CD14-positive monocyte (primary cell): ENCODE measurements around the gene TJP1. TPM values are rescaled to one million over a fixed set of nuclear protein-coding genes. Genes with fewer than 3 reads are reported as not detected.

ENCODE experiments used
- DNase-seq, 3 donors: peaks; one replicate each; pipeline ENCODE4 v3.0.0-alpha.2; 2011 to 2022
- H2AFZ ChIP-seq: 2 replicates; pipeline ENCODE4 v1.6.0; 2012; ENCODE audit warnings: mild to moderate bottlenecking, low read depth, low read length, inconsistent platforms; ENCODE audit not compliant: insufficient read depth, poor library complexity, severe bottlenecking
- H3K27ac ChIP-seq, 2 donors: 1 replicate in 1 of 2; 2 replicates in 1 of 2; pipeline ENCODE4 v1.5.1; 2012 to 2013; ENCODE audit warnings: low read length in 2 of 2, control low read depth in 1 of 2, inconsistent platforms in 1 of 2, low read depth in 1 of 2, mild to moderate bottlenecking in 1 of 2
- H3K27me3 ChIP-seq, 2 donors: one replicate each; pipeline versions ENCODE4 v1.6.0 to v1.6.1; 2011 to 2013; ENCODE audit warnings: low read length in 2 of 2; ENCODE audit not compliant: control insufficient read depth in 2 of 2, insufficient read depth in 2 of 2
- H3K36me3 ChIP-seq, 2 donors: replicated peaks in 1 of 2; 1 replicate in 1 of 2; 2 replicates in 1 of 2; pipeline versions ENCODE4 v1.5.1 to v1.6.1; 2012 to 2013; ENCODE audit warnings: low read length in 2 of 2, control low read depth in 1 of 2, inconsistent platforms in 1 of 2, mild to moderate bottlenecking in 1 of 2; ENCODE audit not compliant: insufficient read depth in 2 of 2, control insufficient read depth in 1 of 2
- H3K4me1 ChIP-seq, 2 donors: 1 replicate in 1 of 2; 2 replicates in 1 of 2; pipeline versions ENCODE4 v1.5.1 to v1.6.1; 2012 to 2013; ENCODE audit warnings: low read length in 2 of 2, control low read depth in 1 of 2, inconsistent platforms in 1 of 2, mild to moderate bottlenecking in 1 of 2, moderate library complexity in 1 of 2; ENCODE audit not compliant: insufficient read depth in 2 of 2, control insufficient read depth in 1 of 2
- H3K4me2 ChIP-seq: replicated peaks from 2 replicates; pipeline ENCODE3; 2012; ENCODE audit warnings: low read length, moderate library complexity, mild to moderate bottlenecking; ENCODE audit not compliant: poor library complexity, severe bottlenecking; ENCODE audit errors: extremely low read depth
- H3K4me3 ChIP-seq, 3 experiments: fragments of 200-600 bp in 1 of 3; sonication (generic) in 1 of 3; replicated peaks in 1 of 3; 1 replicate in 2 of 3; 2 replicates in 1 of 3; pipeline ENCODE4 v1.5.1; 2011 to 2013; ENCODE audit warnings: low read length in 3 of 3, mild to moderate bottlenecking in 3 of 3, control low read depth in 2 of 3, low read depth in 2 of 3, inconsistent platforms in 1 of 3, moderate library complexity in 1 of 3
- H3K79me2 ChIP-seq: 2 replicates; pipeline ENCODE4 v1.6.0; 2012; ENCODE audit warnings: mild to moderate bottlenecking, control low read depth, inconsistent platforms, low read length, moderate library complexity; ENCODE audit not compliant: insufficient read depth
- H3K9ac ChIP-seq: 2 replicates; pipeline ENCODE4 v1.6.0; 2017; ENCODE audit warnings: low read length, mild to moderate bottlenecking; ENCODE audit not compliant: insufficient read depth, poor library complexity, severe bottlenecking
- H3K9me3 ChIP-seq, 2 donors: replicated peaks in 1 of 2; 1 replicate in 1 of 2; 2 replicates in 1 of 2; pipeline versions ENCODE4 v1.5.1 to v1.6.1; 2012 to 2013; ENCODE audit warnings: low read length in 2 of 2, control low read depth in 1 of 2; ENCODE audit not compliant: control insufficient read depth in 1 of 2, insufficient read depth in 1 of 2
- H4K20me1 ChIP-seq: 2 replicates; pipeline ENCODE4 v1.6.0; 2012; ENCODE audit warnings: mild to moderate bottlenecking, low read length, control low read depth, moderate library complexity; ENCODE audit not compliant: insufficient read depth
- H3K27ac Mint-ChIP-seq, 7 donors: one replicate each; pipeline ENCODE4 v1.8.0; 2020; ENCODE audit warnings: mild to moderate bottlenecking in 7 of 7, mixed read lengths in 7 of 7, moderate library complexity in 6 of 7, inconsistent platforms in 2 of 7
- H3K27me3 Mint-ChIP-seq, 3 donors: one replicate each; pipeline ENCODE4 v1.8.0; 2021 to 2022; ENCODE audit warnings: low read depth in 3 of 3, mild to moderate bottlenecking in 3 of 3, mixed read lengths in 3 of 3, moderate library complexity in 3 of 3, inconsistent platforms in 1 of 3
- H3K36me3 Mint-ChIP-seq, 2 donors: one replicate each; pipeline ENCODE4 v1.8.0; 2020; ENCODE audit warnings: mixed read lengths in 2 of 2, inconsistent platforms in 1 of 2, mild to moderate bottlenecking in 1 of 2
- H3K4me1 Mint-ChIP-seq: one replicate; pipeline ENCODE4 v1.8.0; 2020; ENCODE audit warnings: mild to moderate bottlenecking, mixed read lengths
- H3K4me3 Mint-ChIP-seq, 2 donors: one replicate each; pipeline ENCODE4 v1.8.0; 2020; ENCODE audit warnings: mild to moderate bottlenecking in 2 of 2, mixed read lengths in 2 of 2, moderate library complexity in 1 of 2
- H3K9me3 Mint-ChIP-seq, 7 donors: one replicate each; pipeline ENCODE4 v1.8.0; 2020 to 2022; ENCODE audit warnings: mixed read lengths in 7 of 7, mild to moderate bottlenecking in 6 of 7, moderate library complexity in 6 of 7, inconsistent platforms in 2 of 7
- WGBS: methylation state at CpG from one replicate; pipeline ENCODE4 v1.1.5; 2013; ENCODE audit warnings: missing lambda C conversion rate; ENCODE audit not compliant: insufficient coverage; 5-methylcytosine and 5-hydroxymethylcytosine counted together
- intact Hi-C, 2 donors: fragments of 100-400 bp; cut with micrococcal nuclease; formaldehyde crosslinking; loops; one replicate each; pipeline versions ENCODE4 v1.15.0 to v1.15.1; 2023
- polyA plus RNA-seq, 3 donors: library from polyadenylated mRNA; depleted of rRNA in 1 of 3; unstranded in 2 of 3; stranded (reverse) in 1 of 3; fragments of 300-500 nt in 2 of 3; fragments of >200 nt in 1 of 3; fragmentation: Illumina TruSeq in 2 of 3; gene quantifications; 1 replicate in 2 of 3; 2 replicates in 1 of 3; pipeline ENCODE4 v1.2.3, GENCODE V29; 2012 to 2021
- TF ChIP-seq, protein P1 (sequence below): fragments of 200-600 bp; IDR thresholded peaks from one replicate; pipeline ENCODE4 v1.8.0; 2022; ENCODE audit warnings: antibody characterized with exemption, mild to moderate bottlenecking

Gene TJP1
- polyA plus RNA-seq, 3 donors: not detected

DNA sequence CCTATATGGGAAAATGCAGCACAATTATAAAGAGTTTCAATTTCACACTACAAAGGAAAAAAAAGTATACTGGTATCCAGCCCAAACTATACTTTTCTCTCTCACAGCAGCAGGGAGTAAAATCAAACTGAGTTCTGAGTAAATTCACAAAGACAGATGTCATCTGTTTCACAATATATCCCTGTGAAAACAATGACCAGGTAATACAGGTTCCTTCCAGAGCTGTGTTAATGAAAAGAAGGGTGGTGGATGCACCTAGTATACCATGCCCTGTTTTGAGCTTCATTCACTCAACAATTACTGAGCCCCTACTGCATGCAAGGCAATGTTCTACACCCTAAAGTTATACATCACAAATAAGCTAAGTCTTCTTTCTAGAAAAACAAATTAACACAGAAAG lies 108.5 kb downstream of the TJP1 start:
- no peak overlapping the region for H3K27ac Mint-ChIP-seq
- peaks cover 0 to 2% (median 0%) of the 10 kb centered on the region in 7 donors for H3K9me3 Mint-ChIP-seq
- H3K4me2 ChIP-seq: no peak overlapping the region
- no peaks in the 10 kb centered on the region for H3K4me1 Mint-ChIP-seq
- no peaks in the 10 kb centered on the region for H3K4me1 ChIP-seq
- H3K9ac ChIP-seq: no peak overlapping the region
- peaks cover 0 to 3% (median 2%) of the 10 kb centered on the region in 3 donors for H3K27me3 Mint-ChIP-seq
- H2AFZ ChIP-seq: no peak overlapping the region
- no peak for DNase-seq
- H3K27ac ChIP-seq: no peak overlapping the region
- H3K4me3 ChIP-seq: no peak overlapping the region
- no peaks in the 10 kb centered on the region for H3K36me3 ChIP-seq
- peaks cover 0 to 5% of the 10 kb centered on the region in 2 donors for H3K9me3 ChIP-seq
- no peaks in the 10 kb centered on the region for H3K36me3 Mint-ChIP-seq
- TF ChIP-seq, protein P1, sequence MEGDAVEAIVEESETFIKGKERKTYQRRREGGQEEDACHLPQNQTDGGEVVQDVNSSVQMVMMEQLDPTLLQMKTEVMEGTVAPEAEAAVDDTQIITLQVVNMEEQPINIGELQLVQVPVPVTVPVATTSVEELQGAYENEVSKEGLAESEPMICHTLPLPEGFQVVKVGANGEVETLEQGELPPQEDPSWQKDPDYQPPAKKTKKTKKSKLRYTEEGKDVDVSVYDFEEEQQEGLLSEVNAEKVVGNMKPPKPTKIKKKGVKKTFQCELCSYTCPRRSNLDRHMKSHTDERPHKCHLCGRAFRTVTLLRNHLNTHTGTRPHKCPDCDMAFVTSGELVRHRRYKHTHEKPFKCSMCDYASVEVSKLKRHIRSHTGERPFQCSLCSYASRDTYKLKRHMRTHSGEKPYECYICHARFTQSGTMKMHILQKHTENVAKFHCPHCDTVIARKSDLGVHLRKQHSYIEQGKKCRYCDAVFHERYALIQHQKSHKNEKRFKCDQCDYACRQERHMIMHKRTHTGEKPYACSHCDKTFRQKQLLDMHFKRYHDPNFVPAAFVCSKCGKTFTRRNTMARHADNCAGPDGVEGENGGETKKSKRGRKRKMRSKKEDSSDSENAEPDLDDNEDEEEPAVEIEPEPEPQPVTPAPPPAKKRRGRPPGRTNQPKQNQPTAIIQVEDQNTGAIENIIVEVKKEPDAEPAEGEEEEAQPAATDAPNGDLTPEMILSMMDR: no peak
- intact Hi-C loops: no loop called here
- no peak overlapping the region for H3K4me3 Mint-ChIP-seq
- H3K27me3 ChIP-seq: no peaks in the 10 kb centered on the region
- H3K79me2 ChIP-seq: no peaks in the 10 kb centered on the region
- no peaks in the 10 kb centered on the region for H4K20me1 ChIP-seq

DNA sequence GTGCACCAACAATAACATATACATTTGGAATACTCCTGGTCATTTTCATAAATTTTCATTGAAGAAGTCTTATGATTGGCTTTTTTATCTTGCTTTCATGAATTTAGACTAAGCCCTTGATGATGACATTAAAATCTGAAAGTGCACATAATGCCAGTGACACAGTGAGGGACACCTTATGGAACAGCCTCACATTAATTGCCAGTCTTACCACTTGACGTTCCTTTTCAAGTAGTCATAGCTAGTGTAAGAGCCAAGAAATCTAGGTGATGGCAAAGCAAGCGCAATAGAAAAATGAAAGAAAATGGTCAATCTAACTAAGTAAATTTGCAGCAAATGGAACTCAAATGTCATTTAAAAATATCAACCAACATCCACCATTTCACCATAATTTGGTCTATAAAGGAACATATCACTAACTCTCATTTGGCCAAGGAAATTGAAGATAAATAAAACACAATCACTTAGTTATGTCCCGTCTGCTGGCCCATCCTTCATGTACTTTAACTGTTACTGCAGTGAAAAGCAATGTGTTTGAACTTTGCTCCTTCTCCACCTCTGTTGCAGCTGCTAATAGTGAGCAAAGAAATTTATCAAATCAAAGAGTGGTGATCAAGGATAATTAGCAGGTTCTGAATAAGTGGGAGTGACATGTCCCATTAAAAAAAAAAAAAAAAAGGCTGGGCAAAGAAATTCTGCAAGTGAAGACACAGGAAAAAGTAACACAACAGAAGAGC lies 110.0 kb downstream of the TJP1 start:
- no peak overlapping the region for H3K27ac Mint-ChIP-seq
- intact Hi-C loops: no loop called here
- no peak overlapping the region for H3K4me3 ChIP-seq

More for the DNA sequence above, 110.0 kb downstream of the TJP1 start:
- Mint-ChIP-seq H3K36me3 (no peaks in the 10 kb centered on the region), H3K4me3 (no peak overlapping the region), H3K9me3 (no peaks in the 10 kb centered on the region), H3K4me1 (no peaks in the 10 kb centered on the region), H3K27me3 (peaks cover 0 to 3% (median 3%) of the 10 kb centered on the region in 3 donors)
- Histone ChIP-seq H4K20me1 (no peaks in the 10 kb centered on the region), H3K4me1 (no peaks in the 10 kb centered on the region), H3K27ac (no peak overlapping the region), H3K27me3 (no peaks in the 10 kb centered on the region), H3K9ac (no peak overlapping the region), H3K36me3 (no peaks in the 10 kb centered on the region), H2AFZ (no peak overlapping the region), H3K4me2 (no peak overlapping the region), H3K79me2 (no peaks in the 10 kb centered on the region), H3K9me3 (no peaks in the 10 kb centered on the region)
- TF ChIP-seq, protein P1: no peak
- WGBS: no CpG with 5 or more reads among the region's 3 CpGs
- no peak for DNase-seq
